Bladder microvascular endothelial cell (primary cell): ENCODE measurements around the gene KHNYN. TPM values are rescaled to one million over a fixed set of nuclear protein-coding genes. Genes with fewer than 3 reads are reported as not detected.

Source experiments
- total RNA-seq: library from RNA; depleted of rRNA; stranded (reverse); fragments of >200 nt; gene quantifications from 2 replicates; pipeline ENCODE4 v1.2.3, GENCODE V29; 2014

The KHNYN gene
- total RNA-seq, result 50.0 and 63.4 TPM in 2 replicates

DNA sequence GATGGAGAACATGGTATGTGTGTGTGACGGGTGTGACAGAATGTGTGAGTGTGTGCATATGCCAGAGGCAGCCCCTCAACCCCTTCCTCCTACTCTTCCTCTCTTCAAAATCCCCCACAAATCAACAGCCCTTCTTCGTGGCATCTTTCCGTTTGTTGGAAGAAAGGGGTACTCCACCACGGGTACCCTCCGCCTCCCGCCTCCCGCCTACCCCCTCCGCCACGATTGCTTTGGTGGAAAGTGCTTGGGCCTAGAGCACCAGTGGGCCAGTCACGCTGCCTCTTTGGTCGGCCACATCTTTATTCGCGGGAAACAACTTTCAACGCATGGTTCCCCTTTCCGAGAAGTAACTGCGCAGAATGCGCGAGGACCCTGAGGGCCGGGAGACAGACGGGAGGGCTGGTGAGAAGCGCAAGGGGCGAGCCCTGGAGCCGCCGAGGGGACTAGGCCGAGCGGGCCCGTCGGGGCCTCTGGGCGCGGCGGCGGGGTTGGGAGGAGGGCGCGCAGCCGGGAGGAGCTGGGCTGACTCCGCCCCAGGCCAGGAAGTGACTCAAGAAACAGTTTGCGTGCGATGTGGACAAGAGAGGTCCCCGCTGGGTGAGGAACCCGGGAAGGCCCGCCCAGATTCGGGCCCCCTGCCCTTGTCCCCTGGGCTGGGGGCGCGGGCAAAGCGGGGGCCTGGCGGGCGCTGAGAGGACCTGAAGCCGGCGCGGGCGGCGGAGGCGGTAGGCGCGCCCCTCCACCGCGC lies at the start of gene KHNYN, which contains the start of gene CBLN3:
Gene KHNYN (plus strand): TSS at position 560 of the 748 bp plus-strand sequence. CDS start 777 bp downstream, outside the sequence.
Gene CBLN3 (minus strand): TSS at position 274 of the 748 bp plus-strand sequence. CDS start 614 bp downstream, outside the sequence.

DNA sequence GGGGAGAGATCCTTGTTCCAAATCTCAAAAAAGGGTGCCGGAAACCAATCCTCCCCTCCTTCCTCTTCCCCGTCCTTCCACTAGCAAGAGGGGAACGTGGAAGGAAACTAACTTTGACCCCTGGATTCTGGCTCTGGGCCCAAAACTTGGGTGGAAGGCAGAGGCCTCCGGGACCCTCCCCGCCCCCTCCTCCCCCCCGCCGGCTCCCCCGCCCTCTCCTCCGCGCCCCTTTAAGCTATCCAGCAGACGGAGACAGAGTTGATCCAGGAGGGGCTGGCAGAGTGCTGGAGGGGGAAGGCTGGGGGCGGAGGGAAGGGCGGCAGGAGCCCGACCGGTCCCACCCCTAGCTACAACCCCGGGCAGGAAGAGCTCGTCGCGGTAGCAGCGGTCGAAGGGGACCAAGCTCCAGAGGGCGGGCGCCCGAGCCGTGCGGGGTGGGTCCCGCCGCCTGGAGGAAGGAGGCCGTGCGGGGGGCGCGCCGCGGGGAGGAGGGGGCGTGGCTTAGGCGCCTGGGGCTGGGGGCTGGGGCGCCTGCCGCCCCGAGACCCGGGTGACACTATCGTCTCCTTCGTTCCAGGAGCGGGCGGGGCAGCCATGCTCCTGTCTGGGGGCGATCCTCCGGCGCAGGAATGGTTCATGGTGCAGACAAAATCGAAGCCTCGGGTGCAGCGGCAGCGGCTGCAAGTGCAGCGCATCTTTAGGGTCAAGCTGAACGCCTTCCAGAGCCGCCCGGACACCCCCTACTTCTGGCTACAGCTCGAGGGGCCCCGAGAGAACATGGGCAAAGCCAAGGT lies 30.9 kb upstream of the KHNYN start, which contains the start of gene NYNRIN:
Gene NYNRIN (plus strand): TSS at position 351 of the 794 bp plus-strand sequence. CDS start 244 bp downstream, at position 595.

DNA sequence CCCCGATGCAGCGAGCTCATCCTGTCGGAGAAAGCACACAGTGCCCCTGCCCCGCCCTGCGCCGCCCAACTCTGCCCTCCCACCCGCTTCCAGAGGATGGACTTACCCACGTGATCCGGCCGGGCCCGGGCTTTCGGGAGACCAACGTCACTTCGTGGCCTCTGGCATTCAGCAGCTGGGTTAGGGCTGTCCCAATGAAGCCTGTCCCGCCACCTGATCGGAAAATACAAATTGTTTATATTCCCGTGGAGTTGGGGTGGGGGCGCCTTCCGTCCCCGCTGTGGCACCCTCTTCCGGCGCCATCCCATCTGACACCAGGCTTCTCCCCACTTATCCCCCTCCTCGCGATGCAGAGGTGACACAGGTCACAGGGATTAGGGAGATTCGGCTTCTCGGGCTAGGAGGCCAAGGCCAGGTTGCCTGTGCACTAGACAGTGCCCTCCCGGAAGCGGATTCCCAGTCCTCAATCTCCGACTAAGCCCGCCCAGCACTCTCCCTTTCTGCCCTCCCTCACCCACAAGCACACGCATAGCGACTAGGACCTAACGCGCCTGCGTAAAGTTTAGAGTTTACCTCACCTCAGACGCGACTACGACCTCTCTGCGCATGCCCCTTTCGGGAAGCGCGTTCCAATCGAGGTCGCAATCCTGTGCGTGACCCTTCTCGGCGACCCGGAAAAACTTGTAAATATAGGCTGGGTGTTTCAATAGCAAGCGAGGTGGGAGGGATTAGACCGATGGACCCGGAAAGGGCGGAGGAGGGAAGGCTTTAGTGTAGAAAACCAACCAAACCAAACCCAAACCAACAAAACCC lies 12.7 kb downstream of the KHNYN start, which contains the start of gene SDR39U1:
Gene SDR39U1 (minus strand): TSS at position 537 of the 813 bp plus-strand sequence. CDS start 7 bp downstream, at position 530.

Other genes starting within 250 kb of the KHNYN start
- gene IPO4, start 241.1 kb upstream of the KHNYN start, total RNA-seq, result 22.2 and 46.8 TPM in 2 replicates
- gene TM9SF1, start 234.5 kb upstream of the KHNYN start, total RNA-seq, result 30.3 and 60.7 TPM in 2 replicates
- not detected in 2 replicates for gene TSSK4, start 224.3 kb upstream of the KHNYN start, total RNA-seq
- gene CHMP4A, start 216.5 kb upstream of the KHNYN start, total RNA-seq, result 13.4 and 38.1 TPM in 2 replicates
- gene MDP1, start 213.9 kb upstream of the KHNYN start, total RNA-seq, result 6.3 and 7.7 TPM in 2 replicates
- 259 and 308 TPM in 2 replicates for gene NEDD8, start 197.6 kb upstream of the KHNYN start, total RNA-seq
- gene GMPR2, start 197.0 kb upstream of the KHNYN start, total RNA-seq, result 97.6 and 118 TPM in 2 replicates
- 41.1 and 55.2 TPM in 2 replicates for gene TINF2, start 187.3 kb upstream of the KHNYN start, total RNA-seq
- 0.32 and 1.6 TPM in 2 replicates for gene TGM1, start 166.8 kb upstream of the KHNYN start, total RNA-seq
- gene RABGGTA, start 158.4 kb upstream of the KHNYN start, total RNA-seq, result 16.0 and 27.5 TPM in 2 replicates
- gene DHRS1, start 130.2 kb upstream of the KHNYN start, total RNA-seq, result 6.9 and 10.8 TPM in 2 replicates
- gene NOP9, start 130.1 kb upstream of the KHNYN start, total RNA-seq, result 18.5 and 29.8 TPM in 2 replicates
- 3.7 and 3.8 TPM in 2 replicates for gene CIDEB, start 122.0 kb upstream of the KHNYN start, total RNA-seq
- 2.6 and 5.0 TPM in 2 replicates for gene LTB4R2, start 119.8 kb upstream of the KHNYN start, total RNA-seq
- 2.4 and 4.2 TPM in 2 replicates for gene LTB4R, start 118.5 kb upstream of the KHNYN start, total RNA-seq
- 61.5 and 89.6 TPM in 2 replicates for gene ADCY4, start 94.9 kb upstream of the KHNYN start, total RNA-seq
- 4.9 TPM in 2 replicates for gene RIPK3, start 90.0 kb upstream of the KHNYN start, total RNA-seq
- gene NFATC4, start 61.8 kb upstream of the KHNYN start, total RNA-seq, result 3.2 and 7.4 TPM in 2 replicates
- 7.3 and 13.8 TPM in 2 replicates for gene NYNRIN, start 31.0 kb upstream of the KHNYN start, total RNA-seq
- 1.5 and 3.0 TPM in 2 replicates for gene CBLN3, start 286 bp upstream of the KHNYN start, total RNA-seq
- gene SDR39U1, start 12.8 kb downstream of the KHNYN start, total RNA-seq, result 6.5 and 11.0 TPM in 2 replicates
- not detected in 2 replicates for gene CMA1, start 78.3 kb downstream of the KHNYN start, total RNA-seq
- gene CTSG, start 146.3 kb downstream of the KHNYN start, total RNA-seq, result not detected in 2 replicates
- gene GZMH, start 179.7 kb downstream of the KHNYN start, total RNA-seq, result not detected in 2 replicates
- not detected in 2 replicates for gene GZMB, start 204.2 kb downstream of the KHNYN start, total RNA-seq